IMR-90 (cell line): Measurements from ENCODE around the gene IFI44.

Experiments
- CTCF ChIP-seq: conservative IDR thresholded peaks from 2 replicates; pipeline ENCODE4 v1.5.1; 2012; ENCODE audit warnings: mild to moderate bottlenecking, low read depth, low read length, improper control_type of control experiment
- USF2 ChIP-seq: fragments of 150-350 bp; IDR thresholded peaks from 2 replicates; pipeline ENCODE4 v1.6.1; 2017; ENCODE audit warnings: mild to moderate bottlenecking, antibody characterized with exemption, low read length, low read depth

GRCh38 chr1:78664763-78665162 lies 15.1 kb downstream of the IFI44 start:
- TF ChIP-seq USF2 (no peak), CTCF (no peak)
